ENCODE results near the gene REEP6.

The REEP6 gene

DNA sequence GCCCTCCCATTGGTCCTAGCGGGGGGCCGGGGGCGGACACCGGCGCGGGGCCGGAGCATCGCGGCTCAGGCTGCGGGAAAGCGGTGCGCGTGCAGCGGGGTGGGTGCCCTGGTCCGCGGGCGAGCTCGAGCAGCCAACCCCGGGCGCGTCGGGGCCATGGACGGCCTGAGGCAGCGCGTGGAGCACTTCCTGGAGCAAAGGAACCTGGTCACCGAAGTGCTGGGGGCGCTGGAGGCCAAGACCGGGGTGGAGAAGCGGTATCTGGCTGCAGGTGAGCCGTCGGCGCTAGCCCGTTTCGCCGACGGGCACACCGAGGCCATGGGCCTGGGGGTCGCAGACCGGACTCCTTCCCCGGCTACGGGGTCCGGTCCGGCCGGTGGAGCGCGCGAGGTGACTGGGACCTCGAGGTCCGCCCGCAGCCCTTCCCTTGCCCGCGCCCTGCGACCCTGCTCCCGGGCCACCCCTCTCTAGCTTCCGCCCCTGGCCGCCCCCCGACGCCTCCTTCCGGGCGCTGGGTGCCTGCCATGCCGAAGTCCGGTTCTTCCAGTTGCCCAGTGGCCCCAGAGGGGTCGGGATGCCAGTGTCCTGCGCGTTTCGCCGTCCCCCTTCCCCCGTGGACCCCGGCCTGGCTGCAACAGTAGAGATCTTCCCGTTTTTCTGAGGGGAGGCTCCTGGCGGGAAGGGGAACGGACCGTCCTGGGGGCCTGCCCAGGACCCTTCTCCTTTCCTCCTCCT, at the start of gene REEP6:
TSS of gene REEP6 (plus strand) at position 68 of the 735 bp plus-strand sequence. CDS start at position 157, 89 bp downstream.
- no peaks in the 10 kb centered on the region for H3K9me3 ChIP-seq (ENCODE audit: control insufficient read depth in 5 of 5, low read length in 5 of 5)
- peaks cover 0 to 14% (median 4%) of the 10 kb centered on the region in 5 donors for H3K27me3 ChIP-seq (ENCODE audit: control insufficient read depth in 5 of 5, insufficient read depth in 4 of 5, low read length in 5 of 5)
- peaks cover 0 to 44% (median 33%) of the 10 kb centered on the region in 5 donors for H3K4me1 ChIP-seq (ENCODE audit: control insufficient read depth in 5 of 5, insufficient read depth in 5 of 5, low read length in 5 of 5)
- H3K9ac ChIP-seq (ENCODE audit: low read length in 5 of 5): peak within 1 kb of the TSS in 4 of 5 donors; percentile 40 to 71 (median 52)
- peak within 1 kb of the TSS; percentile 73 to 80 (median 77) for H3K4me3 ChIP-seq (ENCODE audit: low read depth in 1 of 5, low read length in 5 of 5)
- H3K27ac ChIP-seq (ENCODE audit: low read depth, low read length): no peak within 1 kb of the TSS
- H3K36me3 ChIP-seq (ENCODE audit: control insufficient read depth in 5 of 5, insufficient read depth in 5 of 5, low read length in 5 of 5): no peaks in the 10 kb centered on the region

DNA sequence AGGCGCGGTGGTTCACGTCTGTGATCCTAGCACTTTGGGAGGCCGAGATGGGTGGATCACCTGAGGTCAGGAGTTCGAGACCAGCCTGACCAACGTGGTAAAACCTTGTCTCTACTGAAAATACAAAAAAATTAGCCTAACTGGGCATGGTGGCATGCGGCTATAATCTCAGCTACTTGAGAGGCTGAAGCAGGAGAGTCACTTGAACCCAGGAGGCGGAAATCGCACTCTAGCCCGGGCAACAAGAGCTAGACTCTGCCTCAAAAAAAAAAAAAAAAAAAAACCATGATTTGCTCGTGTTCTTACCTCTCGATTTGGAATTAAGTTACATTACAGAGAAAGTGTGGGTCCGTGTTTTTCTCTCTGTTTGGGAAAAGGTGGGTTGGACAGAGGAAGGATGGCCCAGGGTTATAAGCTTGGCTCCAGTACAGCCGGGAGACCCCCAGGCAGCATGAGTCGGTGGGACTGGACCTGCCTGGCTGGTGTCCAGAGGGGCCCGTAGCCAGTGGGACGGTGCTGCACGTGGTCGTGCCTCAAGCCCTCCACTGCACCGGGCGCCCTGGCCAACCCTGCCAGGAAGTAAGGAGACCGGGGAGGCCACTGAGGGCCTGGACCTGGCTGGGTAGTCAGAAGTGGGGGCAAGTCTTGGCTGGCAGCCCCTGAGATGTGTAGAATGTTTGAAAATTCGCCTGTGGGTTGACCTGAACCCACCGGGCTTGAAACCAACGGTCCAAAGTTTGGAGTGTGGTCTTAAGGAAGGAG, 49.1 kb upstream of the REEP6 start:
- Histone ChIP-seq H3K9ac (ENCODE audit: low read length in 5 of 5) (no peak overlapping the region), H3K27me3 (ENCODE audit: control insufficient read depth in 5 of 5, insufficient read depth in 4 of 5, low read length in 5 of 5) (peaks cover under 1 to 12% (median 6%) of the 10 kb centered on the region in 5 donors), H3K4me1 (ENCODE audit: control insufficient read depth in 5 of 5, insufficient read depth in 5 of 5, low read length in 5 of 5) (peaks cover 4 to 50% (median 34%) of the 10 kb centered on the region in 5 donors), H3K9me3 (ENCODE audit: control insufficient read depth in 5 of 5, low read length in 5 of 5) (no peaks in the 10 kb centered on the region), H3K36me3 (ENCODE audit: control insufficient read depth in 5 of 5, insufficient read depth in 5 of 5, low read length in 5 of 5) (peaks cover 0 to 36% (median 34%) of the 10 kb centered on the region in 5 donors), H3K27ac (ENCODE audit: low read depth, low read length) (no peak overlapping the region), H3K4me3 (ENCODE audit: low read depth in 1 of 5, low read length in 5 of 5) (no peak overlapping the region)

DNA sequence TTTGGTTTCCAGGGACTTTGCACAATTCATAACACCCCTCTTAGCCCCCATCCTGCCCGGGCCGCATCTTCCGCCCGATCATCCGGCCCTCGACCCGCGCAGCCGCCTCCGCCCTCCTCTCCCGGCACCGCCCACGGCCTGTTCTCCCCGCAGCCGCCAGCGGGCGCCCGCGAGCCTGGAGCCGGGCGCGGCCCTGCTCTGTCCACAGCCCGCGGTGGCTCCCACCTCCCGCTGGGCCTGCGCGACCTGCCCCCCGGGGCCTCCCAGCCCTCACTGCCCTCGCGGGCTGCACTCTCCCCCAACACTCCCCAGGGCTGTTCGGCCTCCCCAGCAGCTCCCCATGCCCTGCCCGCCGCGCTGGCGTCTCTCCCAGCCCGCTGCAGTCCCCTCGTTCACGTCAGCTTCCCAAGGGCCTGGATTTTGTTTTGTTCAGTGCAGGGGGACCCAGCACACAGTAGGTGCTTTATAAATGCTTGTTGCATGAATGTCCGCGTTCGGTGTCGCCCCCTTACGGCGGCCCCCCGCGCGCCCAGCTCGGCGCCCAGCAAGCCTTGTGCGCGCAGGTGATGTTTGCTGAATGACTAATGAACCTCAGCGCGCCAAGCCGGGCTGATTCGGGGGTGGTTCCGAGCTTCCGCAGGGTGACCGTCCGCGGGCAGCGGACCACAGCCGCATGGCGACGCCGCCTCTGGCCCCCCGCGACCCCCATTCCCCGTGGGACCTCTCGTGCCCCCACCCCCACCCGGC, 45.6 kb upstream of the REEP6 start:
- H3K36me3 ChIP-seq (ENCODE audit: control insufficient read depth in 5 of 5, insufficient read depth in 5 of 5, low read length in 5 of 5): peaks cover 0 to 27% (median 26%) of the 10 kb centered on the region in 5 donors
- H3K27ac ChIP-seq (ENCODE audit: low read depth, low read length): no peak overlapping the region
- H3K9ac ChIP-seq (ENCODE audit: low read length in 5 of 5): peak overlapping the region in 2 of 5 donors; percentile 37 to 45
- H3K27me3 ChIP-seq (ENCODE audit: control insufficient read depth in 5 of 5, insufficient read depth in 4 of 5, low read length in 5 of 5): peaks cover 29 to 42% (median 34%) of the 10 kb centered on the region in 5 donors
- H3K4me1 ChIP-seq (ENCODE audit: control insufficient read depth in 5 of 5, insufficient read depth in 5 of 5, low read length in 5 of 5): peaks cover 0 to 31% (median 18%) of the 10 kb centered on the region in 5 donors
- H3K9me3 ChIP-seq (ENCODE audit: control insufficient read depth in 5 of 5, low read length in 5 of 5): no peaks in the 10 kb centered on the region
- peak overlapping the region in 4 of 5 donors; percentile 27 to 61 (median 39) for H3K4me3 ChIP-seq (ENCODE audit: low read depth in 1 of 5, low read length in 5 of 5)

DNA sequence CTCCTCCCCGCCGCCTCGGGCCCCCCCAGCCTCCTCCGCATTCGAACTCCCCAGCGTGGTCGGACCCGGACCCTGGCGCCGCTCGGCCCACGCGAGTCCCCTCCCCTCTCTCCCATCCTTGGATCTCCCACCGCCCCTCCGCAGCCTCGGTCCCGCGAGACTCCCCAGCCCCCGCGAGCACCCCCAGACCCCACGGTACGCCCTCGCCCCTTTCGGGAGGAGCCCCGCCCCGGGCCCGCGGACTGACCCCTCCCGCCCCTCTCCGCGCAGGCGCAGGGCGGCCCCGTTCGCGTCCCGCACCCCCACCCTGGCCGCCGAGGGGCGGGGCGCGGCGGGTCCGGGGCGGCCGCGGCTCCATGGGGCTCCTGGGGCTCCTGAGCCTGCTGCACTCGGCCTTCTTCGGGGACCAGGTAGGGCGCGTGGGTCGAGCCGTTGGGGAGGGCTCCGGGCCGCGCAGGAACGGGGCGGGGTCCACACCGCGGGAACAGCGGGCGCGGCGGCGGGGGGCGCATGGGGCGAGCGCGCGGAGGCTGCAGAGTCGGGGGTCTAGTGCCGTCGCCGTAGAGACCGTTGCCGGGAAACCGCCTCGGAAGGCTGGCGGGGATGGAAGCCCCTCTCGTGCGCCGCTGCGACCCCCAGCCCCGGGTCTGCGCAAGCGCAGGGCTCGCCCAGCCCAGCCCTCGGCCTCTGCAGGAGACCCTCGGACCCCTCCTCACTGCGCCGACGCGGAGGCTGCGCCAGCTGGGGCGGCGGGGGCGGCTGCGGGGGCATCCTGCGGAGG, 44.9 kb upstream of the REEP6 start:
- Histone ChIP-seq H3K27ac (ENCODE audit: low read depth, low read length) (no peak overlapping the region), H3K4me3 (ENCODE audit: low read depth in 1 of 5, low read length in 5 of 5) (no peak overlapping the region), H3K4me1 (ENCODE audit: control insufficient read depth in 5 of 5, insufficient read depth in 5 of 5, low read length in 5 of 5) (peaks cover 0 to 23% (median 18%) of the 10 kb centered on the region in 5 donors), H3K9ac (ENCODE audit: low read length in 5 of 5) (no peak overlapping the region), H3K36me3 (ENCODE audit: control insufficient read depth in 5 of 5, insufficient read depth in 5 of 5, low read length in 5 of 5) (peaks cover 0 to 19% (median 18%) of the 10 kb centered on the region in 5 donors), H3K9me3 (ENCODE audit: control insufficient read depth in 5 of 5, low read length in 5 of 5) (no peaks in the 10 kb centered on the region), H3K27me3 (ENCODE audit: control insufficient read depth in 5 of 5, insufficient read depth in 4 of 5, low read length in 5 of 5) (peaks cover 37 to 50% (median 42%) of the 10 kb centered on the region in 5 donors)

DNA sequence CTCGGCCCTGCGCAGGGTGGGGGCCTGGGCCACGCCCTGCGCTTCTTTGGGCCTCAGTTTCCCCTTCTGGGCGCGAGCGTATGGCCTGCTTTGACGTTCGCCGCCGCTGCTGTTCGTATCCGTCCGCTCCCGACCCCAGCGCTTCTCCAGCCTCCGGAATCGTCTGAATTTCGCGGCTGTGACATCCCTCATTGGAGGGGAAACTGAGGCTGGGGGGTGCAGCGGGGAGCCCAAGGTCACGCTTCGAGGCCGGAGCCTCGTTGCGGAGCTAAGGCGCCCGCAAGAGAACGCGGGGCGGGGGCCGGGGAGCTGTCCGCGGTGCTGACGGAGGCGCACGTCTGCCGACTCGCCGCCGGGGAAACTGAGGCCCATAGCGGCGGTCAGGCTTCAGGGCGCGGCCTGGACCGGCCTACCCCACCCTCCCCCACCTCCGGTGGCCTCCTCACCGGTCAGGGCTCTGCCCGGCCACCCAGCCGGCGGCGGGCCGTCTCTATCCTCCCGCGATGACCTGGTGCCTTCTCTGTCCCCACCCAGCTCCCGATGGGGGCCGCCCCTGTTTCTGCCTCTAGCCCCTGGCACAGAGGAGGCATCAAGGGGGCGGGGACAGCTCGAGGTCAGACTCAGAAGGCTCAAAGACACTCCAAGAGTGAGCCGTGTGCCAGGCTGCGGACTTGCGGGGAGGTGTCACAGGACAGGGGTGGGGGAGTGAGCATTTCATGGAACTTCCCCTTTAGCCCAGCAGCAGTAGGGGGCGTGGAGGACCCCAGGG, 44.1 kb upstream of the REEP6 start:
- no peak overlapping the region for H3K9ac ChIP-seq (ENCODE audit: low read length in 5 of 5)
- H3K4me3 ChIP-seq (ENCODE audit: low read depth in 1 of 5, low read length in 5 of 5): no peak overlapping the region
- peaks cover 0 to 22% (median 18%) of the 10 kb centered on the region in 5 donors for H3K4me1 ChIP-seq (ENCODE audit: control insufficient read depth in 5 of 5, insufficient read depth in 5 of 5, low read length in 5 of 5)
- H3K9me3 ChIP-seq (ENCODE audit: control insufficient read depth in 5 of 5, low read length in 5 of 5): no peaks in the 10 kb centered on the region
- H3K27ac ChIP-seq (ENCODE audit: low read depth, low read length): no peak overlapping the region
- peaks cover 0 to 12% (median 10%) of the 10 kb centered on the region in 5 donors for H3K36me3 ChIP-seq (ENCODE audit: control insufficient read depth in 5 of 5, insufficient read depth in 5 of 5, low read length in 5 of 5)
- peaks cover 39 to 57% (median 49%) of the 10 kb centered on the region in 5 donors for H3K27me3 ChIP-seq (ENCODE audit: control insufficient read depth in 5 of 5, insufficient read depth in 4 of 5, low read length in 5 of 5)

DNA sequence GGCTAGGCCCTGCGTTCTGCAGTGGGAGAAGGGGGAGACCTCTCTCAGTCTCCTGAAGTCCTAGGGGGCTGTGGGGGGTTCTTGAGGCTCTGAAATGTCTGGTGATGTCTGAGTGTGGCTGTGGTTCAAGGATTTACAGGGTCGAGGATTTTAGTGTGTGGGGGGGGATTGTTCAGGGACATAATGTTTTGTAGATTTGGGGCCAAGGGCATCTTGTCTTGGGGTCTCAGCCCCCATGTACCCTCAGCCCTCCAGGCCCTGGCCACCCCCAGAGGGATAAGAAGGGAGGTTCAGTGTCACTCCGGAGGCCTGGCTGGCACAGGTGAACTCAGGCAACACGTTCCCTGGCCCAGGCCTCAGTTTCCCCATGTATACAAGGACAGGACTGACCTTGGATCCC, 43.5 kb upstream of the REEP6 start:
- peaks cover 43 to 64% (median 54%) of the 10 kb centered on the region in 5 donors for H3K27me3 ChIP-seq (ENCODE audit: control insufficient read depth in 5 of 5, insufficient read depth in 4 of 5, low read length in 5 of 5)
- no peak overlapping the region for H3K4me3 ChIP-seq (ENCODE audit: low read depth in 1 of 5, low read length in 5 of 5)
- no peak overlapping the region for H3K27ac ChIP-seq (ENCODE audit: low read depth, low read length)
- H3K4me1 ChIP-seq (ENCODE audit: control insufficient read depth in 5 of 5, insufficient read depth in 5 of 5, low read length in 5 of 5): peaks cover 0 to 23% (median 18%) of the 10 kb centered on the region in 5 donors
- no peaks in the 10 kb centered on the region for H3K9me3 ChIP-seq (ENCODE audit: control insufficient read depth in 5 of 5, low read length in 5 of 5)
- no peak overlapping the region for H3K9ac ChIP-seq (ENCODE audit: low read length in 5 of 5)
- peaks cover 0 to 6% (median 4%) of the 10 kb centered on the region in 5 donors for H3K36me3 ChIP-seq (ENCODE audit: control insufficient read depth in 5 of 5, insufficient read depth in 5 of 5, low read length in 5 of 5)

DNA sequence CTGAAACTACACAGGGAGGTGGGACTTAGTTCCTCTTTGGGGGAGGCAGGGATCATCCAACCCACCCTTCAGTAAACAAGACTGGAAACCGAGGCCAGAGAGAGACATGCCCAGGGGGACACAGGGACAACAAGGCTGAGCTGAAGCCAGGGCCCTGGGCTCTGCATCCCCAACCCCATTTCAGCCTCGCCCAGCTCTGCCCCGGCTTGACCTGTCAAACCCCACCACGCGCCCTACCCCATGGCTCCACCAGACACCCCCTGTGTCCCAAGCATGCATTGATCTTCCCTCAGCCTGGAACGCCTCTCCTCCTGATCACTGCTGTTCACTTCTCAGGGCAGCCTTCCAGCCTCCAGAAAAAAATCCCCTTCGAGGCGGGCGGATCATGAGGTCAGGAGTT, 43.0 kb upstream of the REEP6 start:
- Histone ChIP-seq H3K9ac (ENCODE audit: low read length in 5 of 5) (no peak overlapping the region), H3K4me1 (ENCODE audit: control insufficient read depth in 5 of 5, insufficient read depth in 5 of 5, low read length in 5 of 5) (peaks cover under 1 to 26% (median 21%) of the 10 kb centered on the region in 5 donors), H3K9me3 (ENCODE audit: control insufficient read depth in 5 of 5, low read length in 5 of 5) (no peaks in the 10 kb centered on the region), H3K36me3 (ENCODE audit: control insufficient read depth in 5 of 5, insufficient read depth in 5 of 5, low read length in 5 of 5) (peaks cover 0 to 1% (median 0%) of the 10 kb centered on the region in 5 donors), H3K27ac (ENCODE audit: low read depth, low read length) (no peak overlapping the region), H3K27me3 (ENCODE audit: control insufficient read depth in 5 of 5, insufficient read depth in 4 of 5, low read length in 5 of 5) (peaks cover 47 to 68% (median 59%) of the 10 kb centered on the region in 5 donors), H3K4me3 (ENCODE audit: low read depth in 1 of 5, low read length in 5 of 5) (no peak overlapping the region)

DNA sequence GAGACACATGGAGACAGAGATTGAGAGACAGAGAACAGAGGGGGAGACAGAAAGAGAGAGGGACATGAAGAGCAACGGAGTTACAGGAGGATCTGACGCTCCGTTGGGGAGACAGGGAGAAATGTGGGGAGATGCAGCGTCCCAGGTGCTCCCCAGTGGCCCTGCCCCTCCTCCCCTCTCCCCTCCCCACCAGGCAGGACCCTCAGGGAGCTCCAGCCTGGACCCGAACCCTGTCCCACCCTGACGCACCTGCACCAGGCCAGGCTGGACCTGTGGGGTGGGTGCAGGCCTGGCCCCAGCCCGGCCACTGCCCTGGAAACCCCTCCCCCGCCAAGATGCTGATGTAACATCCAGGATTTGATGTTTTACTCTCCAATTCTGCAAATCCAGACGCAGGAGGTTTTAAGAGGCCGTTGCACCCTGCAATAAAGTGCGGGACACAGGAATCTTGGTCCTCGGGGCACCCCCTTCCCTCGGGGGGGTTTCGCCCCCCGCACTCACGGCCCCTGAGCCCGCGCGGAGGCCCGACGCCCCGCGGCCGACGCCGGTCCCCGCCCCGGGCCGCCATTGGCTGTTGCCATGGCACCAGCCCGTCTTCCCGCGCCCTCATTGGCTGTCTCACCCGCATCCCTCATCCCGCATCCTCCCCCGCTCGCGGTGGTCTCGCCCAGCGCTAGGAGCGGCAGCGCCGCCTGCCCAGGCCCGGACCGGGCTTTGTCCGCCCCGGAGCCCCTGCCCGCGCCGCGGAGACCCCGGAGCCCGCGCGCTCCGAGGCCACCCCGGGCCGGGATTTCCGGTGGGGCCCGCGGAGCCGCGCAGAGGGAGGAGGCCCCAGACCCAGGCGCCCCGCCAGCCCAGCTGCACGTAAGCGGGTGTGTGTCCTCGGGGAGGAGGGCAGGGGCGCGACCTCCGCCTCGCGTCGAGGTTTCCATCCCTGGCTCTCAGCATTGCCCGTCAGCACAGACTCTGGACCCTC, 41.2 kb upstream of the REEP6 start, which contains the start of gene APC2:
TSS of gene APC2 (plus strand) at position 655 of the 976 bp plus-strand sequence. CDS start 2,881 bp downstream, outside the sequence.
- Histone ChIP-seq H3K4me3 (ENCODE audit: low read depth in 1 of 5, low read length in 5 of 5) (no peak within 1 kb of the TSS), H3K27me3 (ENCODE audit: control insufficient read depth in 5 of 5, insufficient read depth in 4 of 5, low read length in 5 of 5) (peaks cover 50 to 71% (median 63%) of the 10 kb centered on the region in 5 donors), H3K4me1 (ENCODE audit: control insufficient read depth in 5 of 5, insufficient read depth in 5 of 5, low read length in 5 of 5) (peaks cover 5 to 36% (median 30%) of the 10 kb centered on the region in 5 donors), H3K27ac (ENCODE audit: low read depth, low read length) (no peak within 1 kb of the TSS), H3K36me3 (ENCODE audit: control insufficient read depth in 5 of 5, insufficient read depth in 5 of 5, low read length in 5 of 5) (no peaks in the 10 kb centered on the region), H3K9ac (ENCODE audit: low read length in 5 of 5) (no peak within 1 kb of the TSS), H3K9me3 (ENCODE audit: control insufficient read depth in 5 of 5, low read length in 5 of 5) (no peaks in the 10 kb centered on the region)

Measured in subcutaneous abdominal adipose tissue (tissue), 5 donors.